Subcutaneous adipose tissue (tissue), 4 donors: ENCODE data around the gene TP53TG3D. TPM values are rescaled to one million over a fixed set of nuclear protein-coding genes. Genes with fewer than 3 reads are reported as not detected.
"Not testable (repeated sequence)": the region's sequence is repeated elsewhere in the genome, so short reads cannot be mapped to it uniquely, and the experiment has no call there.

Experiments used
- CTCF ChIP-seq: fragments of 450-650 bp; IDR thresholded peaks from one replicate; pipeline ENCODE4 v1.5.1; 2016; ENCODE audit warnings: low read depth, mild to moderate bottlenecking, control low read depth, antibody characterized with exemption, moderate library complexity
- small RNA-seq: library from RNA; depleted of rRNA; stranded (forward); fragments of <200 nt; gene quantifications from one replicate; pipeline ENCODE3, GENCODE V24; 2016
- total RNA-seq, 4 donors: library from RNA; depleted of rRNA; stranded (reverse); fragments of >200 nt; gene quantifications; one replicate each; pipeline ENCODE4 v1.1.0, GENCODE V29; 2016

TP53TG3D gene
- total RNA-seq = not detected

GRCh38 chr16:32252986-32253385 is at the start of gene TP53TG3D:
TP53TG3D (plus strand) TSS chr16:32253286; CDS start chr16:32253354, 68 bp downstream.
- not testable (repeated sequence) for TF ChIP-seq CTCF

Small RNAs within 50 kb of the gene (small RNA-seq; reads per million reads assigned to genes)
- gene AC133485.1 (not detected), gene AC140878.1 (not detected)
